ENCODE results near the gene TRAF3IP1.

TRAF3IP1 gene

GRCh38 chr2:238336151-238336550 lies 15.8 kb downstream of the TRAF3IP1 start:
- H3K36me3 ChIP-seq: peaks cover 0 to 52% (median 25%) of the 10 kb centered on the region in 3 donors
- H3K27me3 ChIP-seq: no peaks in the 10 kb centered on the region
- H3K27ac ChIP-seq: no peak overlapping the region
- H3K9me3 ChIP-seq: no peaks in the 10 kb centered on the region
- DNase-seq: no peak
- intact Hi-C loops (cut with DNase I; ENCODE audit: low total_unique reads): no loop called here
- TF ChIP-seq CTCF (IDR thresholded peaks at IDR 0.05): no peak
- H3K4me1 ChIP-seq: no peaks in the 10 kb centered on the region
- H3K4me3 ChIP-seq: no peak overlapping the region

- no peak overlapping the region for H3K27ac ChIP-seq
- DNase-seq: no peak
- H3K9me3 ChIP-seq: no peaks in the 10 kb centered on the region
- TF ChIP-seq CTCF (IDR thresholded peaks at IDR 0.05): no peak
- H3K4me1 ChIP-seq: no peaks in the 10 kb centered on the region
- H3K27me3 ChIP-seq: no peaks in the 10 kb centered on the region
- no peak overlapping the region for H3K4me3 ChIP-seq
- peaks cover 0 to 45% (median 25%) of the 10 kb centered on the region in 3 donors for H3K36me3 ChIP-seq
- intact Hi-C loops (cut with DNase I; ENCODE audit: low total_unique reads): no loop called here
Observed at GRCh38 chr2:238336793-238337444, 16.6 kb downstream of the TRAF3IP1 start.

- H3K9me3 ChIP-seq: no peaks in the 10 kb centered on the region
- no peak overlapping the region for H3K4me3 ChIP-seq
- H3K36me3 ChIP-seq: peaks cover 0 to 43% (median 25%) of the 10 kb centered on the region in 3 donors
- no peak for DNase-seq
- no peak for TF ChIP-seq CTCF (IDR thresholded peaks at IDR 0.05)
- H3K27ac ChIP-seq: no peak overlapping the region
- H3K4me1 ChIP-seq: no peaks in the 10 kb centered on the region
- intact Hi-C loops (cut with DNase I; ENCODE audit: low total_unique reads): no loop called here
- H3K27me3 ChIP-seq: no peaks in the 10 kb centered on the region
Observed at GRCh38 chr2:238337846-238338245, 17.5 kb downstream of the TRAF3IP1 start.

GRCh38 chr2:238338710-238339394 lies 18.5 kb downstream of the TRAF3IP1 start:
- Histone ChIP-seq H3K36me3 (peaks cover 0 to 43% (median 25%) of the 10 kb centered on the region in 3 donors), H3K27me3 (no peaks in the 10 kb centered on the region), H3K4me1 (no peaks in the 10 kb centered on the region), H3K4me3 (no peak overlapping the region), H3K27ac (no peak overlapping the region), H3K9me3 (no peaks in the 10 kb centered on the region)
- intact Hi-C loops (cut with DNase I; ENCODE audit: low total_unique reads): no loop called here
- no peak for DNase-seq
- no peak for TF ChIP-seq CTCF (IDR thresholded peaks at IDR 0.05)

- Histone ChIP-seq H3K36me3 (peaks cover 0 to 38% (median 22%) of the 10 kb centered on the region in 3 donors), H3K4me1 (no peaks in the 10 kb centered on the region), H3K9me3 (no peaks in the 10 kb centered on the region), H3K4me3 (no peak overlapping the region), H3K27me3 (no peaks in the 10 kb centered on the region), H3K27ac (no peak overlapping the region)
- intact Hi-C loops (cut with DNase I; ENCODE audit: low total_unique reads): no loop called here
- TF ChIP-seq CTCF (IDR thresholded peaks at IDR 0.05): no peak
- DNase-seq: no peak
Observed at GRCh38 chr2:238339395-238339780, 19.1 kb downstream of the TRAF3IP1 start.

All from tibial artery (tissue), 4 donors.